Sigmoid colon (tissue), 7 donors: ENCODE measurements around the gene TARM1. TPM values are rescaled to one million over a fixed set of nuclear protein-coding genes. Genes with fewer than 3 reads are reported as not detected.

Experiments used
- DNase-seq: peaks from one replicate; pipeline ENCODE4 v3.0.0-alpha.2; 2019
- H3K27ac ChIP-seq, 4 donors: fragments of 200-600 bp; sonication (generic); one replicate each; pipeline ENCODE4 v1.5.1; 2016 to 2019; ENCODE audit warnings: mild to moderate bottlenecking in 1 of 4
- H3K27me3 ChIP-seq, 3 donors: fragments of 200-600 bp; sonication (generic); one replicate each; pipeline ENCODE4 v1.5.1; 2019; ENCODE audit warnings: mild to moderate bottlenecking in 1 of 3
- H3K36me3 ChIP-seq, 4 donors: fragments of 200-600 bp; sonication (generic); one replicate each; pipeline ENCODE4 v1.5.1; 2016 to 2019
- H3K4me1 ChIP-seq, 4 donors: fragments of 200-600 bp; sonication (generic); one replicate each; pipeline ENCODE4 v1.5.1; 2017 to 2019
- H3K4me3 ChIP-seq, 4 donors: fragments of 200-600 bp; sonication (generic); one replicate each; pipeline ENCODE4 v1.5.1; 2017 to 2019; ENCODE audit warnings: mild to moderate bottlenecking in 2 of 4, moderate library complexity in 1 of 4
- H3K9me3 ChIP-seq, 4 donors: fragments of 200-600 bp in 3 of 4; sonication (generic) in 3 of 4; one replicate each; pipeline versions ENCODE4 v1.5.1 to v1.6.1; 2013 to 2019
- CTCF ChIP-seq, 4 experiments: fragments of 450-650 bp in 3 of 4; fragments of 200-600 bp in 1 of 4; IDR thresholded peaks; one replicate each; pipeline ENCODE4 v1.5.1; 2016 to 2019; ENCODE audit warnings: antibody characterized with exemption in 4 of 4, mild to moderate bottlenecking in 3 of 4, moderate library complexity in 2 of 4
- EP300 ChIP-seq, 4 donors: sonication (generic); formaldehyde crosslinking; IDR thresholded peaks; one replicate each; pipeline ENCODE4 v1.6.1; 2017; ENCODE audit warnings: antibody characterized with exemption in 4 of 4
- POLR2A ChIP-seq, 2 donors: fragments of 450-650 bp; IDR thresholded peaks; one replicate each; pipeline ENCODE4 v1.6.1; 2016; ENCODE audit warnings: antibody characterized with exemption in 2 of 2, mild to moderate bottlenecking in 2 of 2, moderate library complexity in 2 of 2
- POLR2AphosphoS5 ChIP-seq, 4 donors: sonication (generic); formaldehyde crosslinking; IDR thresholded peaks; one replicate each; pipeline ENCODE4 v1.6.1; 2017; ENCODE audit warnings: antibody characterized with exemption in 4 of 4
- WGBS, 2 donors: extraction: QIAGEN DNeasy Blood & Tissue Kit; methylation state at CpG; one replicate each; pipeline ENCODE4 v1.1.7; 2013; 5-methylcytosine and 5-hydroxymethylcytosine counted together
- intact Hi-C: fragments of 100-400 bp; cut with DNase I; formaldehyde crosslinking; loops from one replicate; pipeline ENCODE4 v1.15.1; 2023
- polyA plus RNA-seq, 3 donors: library from polyadenylated mRNA; stranded (reverse); fragments of 200-250 nt; gene quantifications; one replicate each; pipeline ENCODE4 v1.2.3, GENCODE V29; 2013
- small RNA-seq, 3 donors: library from RNA; depleted of rRNA; stranded (forward); fragments of <200 nt; gene quantifications; one replicate each; pipeline ENCODE3, GENCODE V24; 2016
- total RNA-seq, 4 donors: library from RNA; depleted of rRNA; stranded (reverse); fragments of >200 nt; gene quantifications; one replicate each; pipeline ENCODE4 v1.1.0, GENCODE V29; 2016
- donor health status: healthy with polysubstance abuse.
- donor health status: Bipolar disorder and iron deficiency.
- donor health status: healthy.

The TARM1 gene
- total and polyA plus RNA-seq, 7 donors: not detected

- Histone ChIP-seq H3K27me3 (peaks cover 0 to 36% (median 14%) of the 10 kb centered on the region in 3 donors), H3K27ac (no peak overlapping the region), H3K4me3 (no peak overlapping the region), H3K36me3 (no peaks in the 10 kb centered on the region), H3K4me1 (no peaks in the 10 kb centered on the region), H3K9me3 (no peaks in the 10 kb centered on the region)
- DNase-seq: no peak
- intact Hi-C loops: loop anchor here (1.0 to 5.0 kb wide), 2 partner anchors 117 to 182 kb away; partner anchors contain the start of gene CACNG7
- TF ChIP-seq CTCF (IDR thresholded peaks at IDR 0.05) (no peak), EP300 (IDR thresholded peaks at IDR 0.05) (no peak), POLR2AphosphoS5 (IDR thresholded peaks at IDR 0.05) (no peak), POLR2A (IDR thresholded peaks at IDR 0.05) (no peak)
- 80 to 83% methylated on average over 9 of the region's 9 CpGs for WGBS, 2 donors
These were observed 56.5 kb downstream of the TARM1 start for GRCh38 chr19:54024660-54025059.

GRCh38 chr19:54023191-54023590 lies 58.0 kb downstream of the TARM1 start:
- Histone ChIP-seq H3K4me1 (no peaks in the 10 kb centered on the region), H3K9me3 (no peaks in the 10 kb centered on the region), H3K36me3 (no peaks in the 10 kb centered on the region), H3K27ac (no peak overlapping the region), H3K4me3 (no peak overlapping the region), H3K27me3 (peaks cover 0 to 36% (median 14%) of the 10 kb centered on the region in 3 donors)
- no peak for DNase-seq
- WGBS, 2 donors: 44 to 48% methylated on average over 3 of the region's 3 CpGs
- no peak for TF ChIP-seq EP300 (IDR thresholded peaks at IDR 0.05)
- no peak for TF ChIP-seq POLR2AphosphoS5 (IDR thresholded peaks at IDR 0.05)
- no peak for TF ChIP-seq CTCF (IDR thresholded peaks at IDR 0.05)
- TF ChIP-seq POLR2A (IDR thresholded peaks at IDR 0.05): no peak
- intact Hi-C loops: loop anchor here (5.0 kb wide), 1 partner anchor 116 kb away; the partner anchor contains the start of gene CACNG7

GRCh38 chr19:54021932-54022331 lies 59.2 kb downstream of the TARM1 start:
- TF ChIP-seq POLR2AphosphoS5 (IDR thresholded peaks at IDR 0.05) (no peak), CTCF (IDR thresholded peaks at IDR 0.05) (no peak), EP300 (IDR thresholded peaks at IDR 0.05) (no peak), POLR2A (IDR thresholded peaks at IDR 0.05) (no peak)
- Histone ChIP-seq H3K27me3 (peaks cover 0 to 36% (median 14%) of the 10 kb centered on the region in 3 donors), H3K9me3 (no peaks in the 10 kb centered on the region), H3K4me1 (no peaks in the 10 kb centered on the region), H3K4me3 (no peak overlapping the region), H3K27ac (no peak overlapping the region), H3K36me3 (no peaks in the 10 kb centered on the region)
- intact Hi-C loops: loop anchor here (5.0 kb wide), 1 partner anchor 115 kb away; the partner anchor contains the start of gene CACNG7
- 86 to 91% methylated on average over 13 of the region's 13 CpGs for WGBS, 2 donors
- DNase-seq: no peak

GRCh38 chr19:54021363-54021762 lies 59.8 kb downstream of the TARM1 start:
- WGBS, 2 donors: 87 to 91% methylated on average over 8 of the region's 8 CpGs
- intact Hi-C loops: loop anchor here (5.0 kb wide), 1 partner anchor 114 kb away; the partner anchor contains the start of gene CACNG7
- H3K4me1 ChIP-seq: no peaks in the 10 kb centered on the region
- no peak overlapping the region for H3K4me3 ChIP-seq
- H3K27me3 ChIP-seq: peaks cover 0 to 42% (median 14%) of the 10 kb centered on the region in 3 donors
- no peaks in the 10 kb centered on the region for H3K9me3 ChIP-seq
- no peak for TF ChIP-seq CTCF (IDR thresholded peaks at IDR 0.05)
- no peak for TF ChIP-seq POLR2AphosphoS5 (IDR thresholded peaks at IDR 0.05)
- TF ChIP-seq POLR2A (IDR thresholded peaks at IDR 0.05): no peak
- no peak for TF ChIP-seq EP300 (IDR thresholded peaks at IDR 0.05)
- no peaks in the 10 kb centered on the region for H3K36me3 ChIP-seq
- DNase-seq: no peak
- no peak overlapping the region for H3K27ac ChIP-seq

Small RNAs within 50 kb of the gene (small RNA-seq; reads per million reads assigned to genes)
- gene AC012314.20: 0 reads per million in 3 donors

Other genes starting within 250 kb of the TARM1 start
- gene MYADM, start 213.5 kb downstream of the TARM1 start, total RNA-seq: 100 to 1,000 TPM in 1 of 4 donors, 10 to 100 TPM in 3; 65.5 to 189 (median 97.3) TPM
- gene MYADM, start 213.5 kb downstream of the TARM1 start, polyA plus RNA-seq: 10 to 100 TPM in 1 of 3 donors, 1 to 10 TPM in 2; 7.9 to 44.1 (median 9.0) TPM
- gene PRKCG, start 199.2 kb downstream of the TARM1 start, total RNA-seq: not detected
- under 1 TPM in 2 of 3 donors, not detected in 1; under 0.01 to 0.34 TPM for gene PRKCG, start 199.2 kb downstream of the TARM1 start, polyA plus RNA-seq
- gene CACNG7, start 172.1 kb downstream of the TARM1 start, total RNA-seq: not detected
- gene CACNG7, start 172.1 kb downstream of the TARM1 start, polyA plus RNA-seq: under 1 TPM in 1 of 3 donors, not detected in 2; 0.20 TPM
- gene CACNG8, start 118.4 kb downstream of the TARM1 start, total RNA-seq: under 1 TPM in 1 of 4 donors, not detected in 3; under 0.01 TPM
- gene CACNG8, start 118.4 kb downstream of the TARM1 start, polyA plus RNA-seq: under 1 TPM in 1 of 3 donors, not detected in 2; 0.03 TPM
- gene CACNG6, start 89.7 kb downstream of the TARM1 start, total RNA-seq: not detected
- not detected for gene CACNG6, start 89.7 kb downstream of the TARM1 start, polyA plus RNA-seq
- gene VSTM1, start 17.5 kb downstream of the TARM1 start, total RNA-seq: not detected
- gene VSTM1, start 17.5 kb downstream of the TARM1 start, polyA plus RNA-seq: not detected
- gene OSCAR, start 19.4 kb upstream of the TARM1 start, total RNA-seq: 1 to 10 TPM in 2 of 4 donors, not detected in 2; 3.0 to 3.1 TPM
- gene OSCAR, start 19.4 kb upstream of the TARM1 start, polyA plus RNA-seq: 1 to 10 TPM in 1 of 3 donors, under 1 TPM in 1, not detected in 1; 0.93 to 4.2 TPM
- 10 to 100 TPM; 18.8 to 32.4 (median 20.2) TPM for gene NDUFA3, start 21.5 kb upstream of the TARM1 start, total RNA-seq
- 100 to 1,000 TPM; 151 to 207 (median 184) TPM for gene NDUFA3, start 21.5 kb upstream of the TARM1 start, polyA plus RNA-seq
- gene TFPT, start 34.3 kb upstream of the TARM1 start, total RNA-seq: 10 to 100 TPM; 18.2 to 24.7 (median 20.4) TPM
- gene TFPT, start 34.3 kb upstream of the TARM1 start, polyA plus RNA-seq: 10 to 100 TPM; 22.2 to 28.6 (median 25.2) TPM
- gene PRPF31, start 34.4 kb upstream of the TARM1 start, total RNA-seq: 10 to 100 TPM; 48.7 to 53.5 (median 51.5) TPM
- gene PRPF31, start 34.4 kb upstream of the TARM1 start, polyA plus RNA-seq: 10 to 100 TPM; 25.0 to 60.9 (median 36.6) TPM
- gene CNOT3, start 56.4 kb upstream of the TARM1 start, total RNA-seq: 10 to 100 TPM; 11.8 to 31.5 (median 21.2) TPM
- 10 to 100 TPM; 15.5 to 32.9 (median 19.8) TPM for gene CNOT3, start 56.4 kb upstream of the TARM1 start, polyA plus RNA-seq
- gene LENG1, start 78.4 kb upstream of the TARM1 start, total RNA-seq: 1 to 10 TPM; 7.8 to 10.0 (median 8.7) TPM
- 10 to 100 TPM in 1 of 3 donors, 1 to 10 TPM in 2; 8.4 to 11.5 (median 8.6) TPM for gene LENG1, start 78.4 kb upstream of the TARM1 start, polyA plus RNA-seq
- gene TMC4, start 91.8 kb upstream of the TARM1 start, total RNA-seq: 1 to 10 TPM in 1 of 4 donors, under 1 TPM in 1, not detected in 2; 0.66 to 1.4 TPM
- gene TMC4, start 91.8 kb upstream of the TARM1 start, polyA plus RNA-seq: 10 to 100 TPM; 13.9 to 55.4 (median 25.2) TPM
- 10 to 100 TPM; 20.1 to 49.7 (median 31.0) TPM for gene MBOAT7, start 108.2 kb upstream of the TARM1 start, total RNA-seq
- 10 to 100 TPM; 15.0 to 79.7 (median 16.0) TPM for gene MBOAT7, start 108.2 kb upstream of the TARM1 start, polyA plus RNA-seq
- gene TSEN34, start 109.9 kb upstream of the TARM1 start, total RNA-seq: 10 to 100 TPM; 41.5 to 80.9 (median 53.2) TPM
- 10 to 100 TPM; 47.3 to 61.9 (median 52.5) TPM for gene TSEN34, start 109.9 kb upstream of the TARM1 start, polyA plus RNA-seq
- gene RPS9, start 119.5 kb upstream of the TARM1 start, total RNA-seq: 1,000 to 10,000 TPM; 2,139 to 2,970 (median 2,693) TPM
- gene RPS9, start 119.5 kb upstream of the TARM1 start, polyA plus RNA-seq: 1,000 to 10,000 TPM; 3,254 to 5,599 (median 3,699) TPM
- gene LILRB3, start 141.6 kb upstream of the TARM1 start, total RNA-seq: 10 to 100 TPM; 12.5 to 19.3 (median 16.8) TPM
- 1 to 10 TPM; 4.2 to 7.2 (median 4.9) TPM for gene LILRB3, start 141.6 kb upstream of the TARM1 start, polyA plus RNA-seq
- gene LILRA6, start 161.4 kb upstream of the TARM1 start, total RNA-seq: 1 to 10 TPM; 1.8 to 3.2 (median 2.3) TPM
- 1 to 10 TPM; 1.2 to 2.3 (median 1.5) TPM for gene LILRA6, start 161.4 kb upstream of the TARM1 start, polyA plus RNA-seq
- 10 to 100 TPM in 3 of 4 donors, 1 to 10 TPM in 1; 8.4 to 23.5 (median 11.7) TPM for gene LILRB5, start 175.9 kb upstream of the TARM1 start, total RNA-seq
- gene LILRB5, start 175.9 kb upstream of the TARM1 start, polyA plus RNA-seq: 10 to 100 TPM in 1 of 3 donors, 1 to 10 TPM in 2; 2.2 to 27.0 (median 4.2) TPM
- 1 to 10 TPM; 2.5 to 5.0 (median 3.5) TPM for gene LILRB2, start 199.7 kb upstream of the TARM1 start, total RNA-seq
- 1 to 10 TPM; 2.4 to 5.9 (median 5.5) TPM for gene LILRB2, start 199.7 kb upstream of the TARM1 start, polyA plus RNA-seq
- 1 to 10 TPM in 3 of 4 donors, not detected in 1; 2.0 to 6.7 (median 2.5) TPM for gene LILRA5, start 231.8 kb upstream of the TARM1 start, total RNA-seq
- gene LILRA5, start 231.8 kb upstream of the TARM1 start, polyA plus RNA-seq: 10 to 100 TPM in 1 of 3 donors, 1 to 10 TPM in 2; 5.1 to 14.6 (median 6.0) TPM